OCI-LY1 (cell line): ENCODE data around the gene STRADA.

Source experiments
- EZH2 ChIP-seq: fragments of 200-600 bp; sonication (generic), shearing (Covaris generic); IDR thresholded peaks from 2 replicates; pipeline ENCODE4 v1.8.0; 2017; ENCODE audit warnings: borderline replicate concordance, mixed run types, mild to moderate bottlenecking, antibody characterized with exemption, low read length, moderate library complexity, mixed read lengths
- TF ChIP-seq, protein P1 (sequence below): fragments of 200-600 bp; sonication (generic), shearing (Covaris generic); IDR thresholded peaks from 2 replicates; pipeline ENCODE4 v1.5.1; 2017; ENCODE audit warnings: mild to moderate bottlenecking, antibody characterized with exemption, low read length, moderate library complexity, mixed read lengths

DNA sequence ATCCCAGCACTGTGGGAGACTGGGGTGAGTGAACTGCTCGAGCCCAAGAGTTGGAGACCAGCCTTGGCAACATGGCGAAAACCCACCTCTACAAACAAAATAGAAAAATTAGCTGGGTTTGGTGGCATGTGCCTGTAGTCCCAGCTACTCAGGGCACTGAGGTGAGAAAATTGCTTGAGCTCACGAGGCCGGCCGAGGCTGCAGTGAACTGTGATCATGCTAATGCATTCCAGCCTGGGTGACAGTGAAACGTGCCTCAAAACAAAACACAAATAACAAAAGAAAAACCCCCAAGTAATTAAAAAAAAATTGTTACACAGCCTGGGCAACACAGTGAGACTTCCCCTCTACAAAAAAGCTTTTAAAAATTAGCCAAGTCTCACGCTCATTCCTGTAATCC lies 26.8 kb upstream of the STRADA start:
- TF ChIP-seq, protein P1, sequence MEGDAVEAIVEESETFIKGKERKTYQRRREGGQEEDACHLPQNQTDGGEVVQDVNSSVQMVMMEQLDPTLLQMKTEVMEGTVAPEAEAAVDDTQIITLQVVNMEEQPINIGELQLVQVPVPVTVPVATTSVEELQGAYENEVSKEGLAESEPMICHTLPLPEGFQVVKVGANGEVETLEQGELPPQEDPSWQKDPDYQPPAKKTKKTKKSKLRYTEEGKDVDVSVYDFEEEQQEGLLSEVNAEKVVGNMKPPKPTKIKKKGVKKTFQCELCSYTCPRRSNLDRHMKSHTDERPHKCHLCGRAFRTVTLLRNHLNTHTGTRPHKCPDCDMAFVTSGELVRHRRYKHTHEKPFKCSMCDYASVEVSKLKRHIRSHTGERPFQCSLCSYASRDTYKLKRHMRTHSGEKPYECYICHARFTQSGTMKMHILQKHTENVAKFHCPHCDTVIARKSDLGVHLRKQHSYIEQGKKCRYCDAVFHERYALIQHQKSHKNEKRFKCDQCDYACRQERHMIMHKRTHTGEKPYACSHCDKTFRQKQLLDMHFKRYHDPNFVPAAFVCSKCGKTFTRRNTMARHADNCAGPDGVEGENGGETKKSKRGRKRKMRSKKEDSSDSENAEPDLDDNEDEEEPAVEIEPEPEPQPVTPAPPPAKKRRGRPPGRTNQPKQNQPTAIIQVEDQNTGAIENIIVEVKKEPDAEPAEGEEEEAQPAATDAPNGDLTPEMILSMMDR = no peak
- no peak for TF ChIP-seq EZH2
